Activated CD4-positive, alpha-beta T cell treated with anti-CD3 and anti-CD28 coated beads, Interleukin-2, amount 10 ng/mL, durations not matched to agents 7 days and 5 days (primary cell): ENCODE results near the gene SPACA7. TPM values are rescaled to one million over a fixed set of nuclear protein-coding genes. Genes with fewer than 3 reads are reported as not detected.

Experiments used
- CTCF ChIA-PET: fragments of 350-600 bp; sonication (Branson Sonifier 250); formaldehyde crosslinking; loops from one replicate; lab custom pipeline; 2021; ENCODE audit warnings: antibody characterized with exemption; lab: Charles Lee
- POLR2A ChIA-PET: fragments of 350-600 bp; sonication (Branson Sonifier 250); formaldehyde crosslinking; loops from one replicate; lab custom pipeline; 2021; ENCODE audit warnings: antibody characterized with exemption; lab: Charles Lee
- DNase-seq: peaks from one replicate; pipeline ENCODE4 v3.0.0-alpha.2; 2020
- H3K27ac Mint-ChIP-seq: one replicate; pipeline ENCODE4 v1.8.0; 2021; ENCODE audit warnings: mild to moderate bottlenecking, moderate library complexity, mixed read lengths
- H3K27me3 Mint-ChIP-seq: one replicate; pipeline ENCODE4 v1.8.0; 2021; ENCODE audit warnings: mixed read lengths
- H3K36me3 Mint-ChIP-seq: one replicate; pipeline ENCODE4 v1.8.0; 2021; ENCODE audit warnings: low read depth, mixed read lengths
- H3K4me1 Mint-ChIP-seq: one replicate; pipeline ENCODE4 v1.8.0; 2021; ENCODE audit warnings: mixed read lengths
- H3K4me3 Mint-ChIP-seq: one replicate; pipeline ENCODE4 v1.8.0; 2021; ENCODE audit warnings: mild to moderate bottlenecking, moderate library complexity, mixed read lengths
- H3K9me3 Mint-ChIP-seq: one replicate; pipeline ENCODE4 v1.8.0; 2021; ENCODE audit warnings: mixed read lengths
- total RNA-seq, 2 experiments: library from RNA; stranded (reverse); gene quantifications; one replicate each; pipeline ENCODE4 v1.2.3, GENCODE V29; 2021

SPACA7 gene
- total RNA-seq, 2 experiments from 2014 or later = not detected

DNA sequence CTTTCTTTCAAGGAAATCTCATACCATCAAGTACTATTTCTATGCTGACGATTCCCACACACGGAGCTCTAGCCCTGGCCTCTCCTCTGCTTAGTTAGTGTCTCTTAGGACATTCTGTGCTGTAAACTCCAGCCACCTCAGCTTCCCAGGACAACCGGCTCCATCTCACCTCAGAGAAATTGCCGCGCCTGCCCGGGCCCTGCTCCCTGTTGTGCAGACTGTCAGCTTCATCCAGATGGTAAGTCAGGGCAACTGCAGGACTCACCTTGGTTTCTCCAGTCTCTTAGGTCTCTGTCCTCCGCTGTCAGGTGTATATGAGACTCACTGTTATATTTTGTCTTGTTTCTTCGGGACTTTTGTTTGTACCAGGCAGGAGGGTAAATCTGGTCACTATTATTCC is 98.7 kb downstream of the SPACA7 start:
- Mint-ChIP-seq H3K27me3 (no peaks in the 10 kb centered on the region), H3K4me1 (no peaks in the 10 kb centered on the region), H3K9me3 (no peaks in the 10 kb centered on the region), H3K4me3 (no peak overlapping the region), H3K27ac (no peak overlapping the region), H3K36me3 (no peaks in the 10 kb centered on the region)
- ChIA-PET CTCF (interaction anchor here (1.3 kb wide), 1 partner anchor 32 kb away, joined by 3 read pairs; no protein-coding TSS in a partner anchor), POLR2A (no interaction called here)
- DNase-seq = no peak

DNA sequence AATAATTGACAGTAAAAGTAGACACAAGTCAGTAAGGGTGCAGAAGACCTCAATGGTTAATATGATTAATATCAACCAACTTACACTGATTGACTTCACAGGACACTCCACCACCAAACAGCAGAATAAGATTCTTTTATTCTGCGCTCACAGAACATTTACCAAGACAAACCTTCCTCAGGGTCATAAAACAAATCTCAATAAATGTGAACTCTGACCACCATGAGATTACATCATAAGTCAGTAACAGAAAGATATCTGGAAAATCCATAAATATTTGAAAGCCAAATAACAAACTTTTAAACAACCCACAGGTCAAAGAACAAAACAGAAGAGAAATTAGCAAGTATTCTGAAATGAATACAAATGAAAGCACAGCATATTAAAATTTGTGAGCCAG is 99.7 kb downstream of the SPACA7 start:
- H3K4me3 Mint-ChIP-seq = no peak overlapping the region
- H3K27ac Mint-ChIP-seq = no peak overlapping the region
- no peaks in the 10 kb centered on the region for H3K4me1 Mint-ChIP-seq

DNA sequence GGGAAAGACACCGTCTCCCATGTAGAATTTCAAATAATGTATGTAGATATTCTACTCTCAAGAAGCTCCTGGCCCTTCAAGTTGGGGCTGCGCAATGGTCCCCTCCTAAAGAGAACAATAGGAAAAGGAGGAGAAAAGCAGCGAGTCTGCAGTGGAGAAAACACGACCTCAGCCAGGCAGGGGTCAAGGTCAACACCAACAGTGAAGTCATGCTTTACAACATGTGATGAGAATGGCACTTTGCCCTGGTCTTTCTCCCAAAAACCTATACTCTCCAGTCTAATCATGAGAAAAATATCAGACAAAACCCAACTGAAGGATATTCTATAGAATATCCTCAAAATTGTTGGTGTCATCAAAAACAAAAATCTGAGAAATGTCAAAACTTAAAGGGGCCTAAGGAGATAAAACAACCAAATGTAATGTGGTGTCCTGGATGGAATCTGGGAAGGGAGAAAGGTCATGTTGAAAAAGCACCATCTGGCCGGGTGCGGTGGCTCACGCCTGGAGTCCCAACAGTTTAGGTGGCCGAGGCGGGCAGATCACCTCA is 101.0 kb downstream of the SPACA7 start:
- Mint-ChIP-seq H3K27ac (no peak overlapping the region), H3K36me3 (no peaks in the 10 kb centered on the region), H3K4me1 (no peaks in the 10 kb centered on the region), H3K9me3 (no peaks in the 10 kb centered on the region), H3K4me3 (no peak overlapping the region), H3K27me3 (no peaks in the 10 kb centered on the region)
- ChIA-PET POLR2A (no interaction called here), CTCF (no interaction called here)
- no peak for DNase-seq

More for the DNA sequence above, 99.7 kb downstream of the SPACA7 start:
- no peak for DNase-seq
- ChIA-PET CTCF (no interaction called here), POLR2A (no interaction called here)
- Mint-ChIP-seq H3K9me3 (no peaks in the 10 kb centered on the region), H3K36me3 (no peaks in the 10 kb centered on the region), H3K27me3 (no peaks in the 10 kb centered on the region)

DNA sequence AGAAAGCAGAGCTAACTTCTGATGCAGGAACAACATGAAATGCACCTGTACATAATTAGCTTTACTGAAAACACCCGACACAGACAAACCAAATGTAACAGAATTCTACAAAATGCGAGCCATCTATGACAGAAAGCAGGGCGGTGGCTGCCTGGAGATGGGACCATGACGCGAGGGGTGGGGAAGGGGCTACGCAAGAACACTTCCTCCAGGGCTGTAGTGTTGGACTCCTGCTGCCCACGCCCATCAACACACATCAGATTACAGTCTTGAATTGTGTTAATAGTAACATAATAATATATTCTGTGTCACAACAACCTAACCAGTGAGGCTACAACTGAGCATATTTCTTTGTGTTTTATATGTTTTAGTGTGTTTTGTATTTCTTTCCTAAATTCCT is 103.2 kb downstream of the SPACA7 start:
- ChIA-PET CTCF (interaction anchor here (0.6 kb wide), 1 partner anchor 377 kb away, joined by 3 read pairs; no protein-coding TSS in a partner anchor), POLR2A (no interaction called here)
- no peaks in the 10 kb centered on the region for H3K9me3 Mint-ChIP-seq
- no peak overlapping the region for H3K4me3 Mint-ChIP-seq
- no peaks in the 10 kb centered on the region for H3K4me1 Mint-ChIP-seq
- no peak overlapping the region for H3K27ac Mint-ChIP-seq
- no peak for DNase-seq
- H3K27me3 Mint-ChIP-seq = no peaks in the 10 kb centered on the region
- H3K36me3 Mint-ChIP-seq = peaks cover 8% of the 10 kb centered on the region

DNA sequence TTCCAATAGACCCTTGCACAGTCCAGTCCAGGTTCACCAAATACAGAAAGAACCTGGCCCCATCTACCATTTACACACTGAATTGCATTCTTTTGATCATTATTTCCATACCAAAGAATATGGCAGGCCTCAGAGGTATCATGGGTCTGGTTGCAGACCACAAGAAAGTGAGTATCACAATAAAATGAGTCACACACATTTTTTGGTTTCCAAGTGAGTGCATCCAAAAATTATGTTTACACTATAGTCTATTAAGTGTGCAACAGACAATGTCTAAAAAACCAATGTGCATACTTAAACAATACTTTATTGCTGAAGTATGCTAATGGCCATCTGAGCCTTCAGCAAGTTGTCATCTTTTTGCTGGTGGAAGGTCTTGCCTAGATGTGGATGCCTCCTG is 105.3 kb downstream of the SPACA7 start:
- CTCF ChIA-PET = no interaction called here
- no peaks in the 10 kb centered on the region for H3K27me3 Mint-ChIP-seq

DNA sequence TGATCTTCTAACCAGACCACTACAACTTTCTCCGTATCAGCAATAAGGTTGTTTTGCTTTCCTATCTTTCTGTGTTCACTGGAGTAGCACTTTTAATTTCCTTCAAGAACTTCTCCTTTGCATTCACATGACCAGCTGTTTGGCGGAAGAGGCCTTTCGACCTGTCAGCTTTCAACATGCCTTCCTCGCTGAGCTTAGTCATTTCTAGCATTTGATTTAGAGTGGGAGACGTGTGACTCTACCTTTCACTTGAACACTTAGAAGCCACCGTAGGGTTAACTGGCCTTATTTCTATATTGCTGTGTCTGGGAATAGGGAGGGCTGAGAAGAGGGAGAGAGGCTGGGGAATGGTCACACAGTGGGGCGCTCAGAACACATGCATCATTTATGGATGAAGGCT is 107.1 kb downstream of the SPACA7 start:
- no peaks in the 10 kb centered on the region for H3K9me3 Mint-ChIP-seq
- no peak for DNase-seq
- ChIA-PET POLR2A (no interaction called here), CTCF (no interaction called here)
- no peak overlapping the region for H3K4me3 Mint-ChIP-seq
- H3K36me3 Mint-ChIP-seq = peaks cover 30% of the 10 kb centered on the region
- H3K4me1 Mint-ChIP-seq = peaks cover 3% of the 10 kb centered on the region
- H3K27ac Mint-ChIP-seq = no peak overlapping the region
- no peaks in the 10 kb centered on the region for H3K27me3 Mint-ChIP-seq

More for the DNA sequence above, 105.3 kb downstream of the SPACA7 start:
- DNase-seq = no peak
- Mint-ChIP-seq H3K27ac (no peak overlapping the region), H3K9me3 (no peaks in the 10 kb centered on the region), H3K36me3 (peaks cover 19% of the 10 kb centered on the region), H3K4me1 (no peaks in the 10 kb centered on the region), H3K4me3 (no peak overlapping the region)
- POLR2A ChIA-PET = no interaction called here

Other genes with a start within 250 kb of the SPACA7 start
- gene TUBGCP3, start 211.8 kb downstream of the SPACA7 start, total RNA-seq = 10 to 100 TPM; 59.7 to 67.7 TPM